Measurements from ENCODE around the gene LGALS3.

DNA sequence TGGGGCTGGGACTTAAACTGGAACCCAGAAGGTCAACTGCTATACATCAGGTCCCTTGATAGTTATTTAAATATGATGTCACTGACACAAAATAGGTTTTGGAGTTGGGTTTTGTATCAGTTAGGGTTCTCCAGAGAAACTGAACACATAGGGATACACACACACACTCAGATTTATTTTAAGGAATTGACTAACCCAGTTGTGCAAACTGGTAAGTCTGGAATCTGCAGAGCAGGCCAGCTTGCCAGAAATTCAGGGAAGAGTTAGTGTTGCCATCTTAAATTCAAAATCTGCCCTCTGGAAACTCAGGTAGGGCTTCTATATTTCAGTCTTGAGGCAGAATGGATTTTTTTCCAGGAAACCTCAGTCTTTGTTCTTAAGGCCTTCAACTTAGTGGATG is 40.7 kb upstream of the LGALS3 start:
- TF ChIP-seq, protein P1, sequence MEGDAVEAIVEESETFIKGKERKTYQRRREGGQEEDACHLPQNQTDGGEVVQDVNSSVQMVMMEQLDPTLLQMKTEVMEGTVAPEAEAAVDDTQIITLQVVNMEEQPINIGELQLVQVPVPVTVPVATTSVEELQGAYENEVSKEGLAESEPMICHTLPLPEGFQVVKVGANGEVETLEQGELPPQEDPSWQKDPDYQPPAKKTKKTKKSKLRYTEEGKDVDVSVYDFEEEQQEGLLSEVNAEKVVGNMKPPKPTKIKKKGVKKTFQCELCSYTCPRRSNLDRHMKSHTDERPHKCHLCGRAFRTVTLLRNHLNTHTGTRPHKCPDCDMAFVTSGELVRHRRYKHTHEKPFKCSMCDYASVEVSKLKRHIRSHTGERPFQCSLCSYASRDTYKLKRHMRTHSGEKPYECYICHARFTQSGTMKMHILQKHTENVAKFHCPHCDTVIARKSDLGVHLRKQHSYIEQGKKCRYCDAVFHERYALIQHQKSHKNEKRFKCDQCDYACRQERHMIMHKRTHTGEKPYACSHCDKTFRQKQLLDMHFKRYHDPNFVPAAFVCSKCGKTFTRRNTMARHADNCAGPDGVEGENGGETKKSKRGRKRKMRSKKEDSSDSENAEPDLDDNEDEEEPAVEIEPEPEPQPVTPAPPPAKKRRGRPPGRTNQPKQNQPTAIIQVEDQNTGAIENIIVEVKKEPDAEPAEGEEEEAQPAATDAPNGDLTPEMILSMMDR (IDR thresholded peaks at IDR 0.05) = no peak
- no peak for TF ChIP-seq POLR2A (IDR thresholded peaks at IDR 0.05)

Data from Peyer's patch (tissue), 4 donors.